HG03565 (cell line): Measurements from ENCODE around the gene LCP1.
A peak's percentile ranks its signal among the peaks of the same experiment; 100 is the strongest.
"Not testable (repeated sequence)": the region's sequence is repeated elsewhere in the genome, so short reads cannot be mapped to it uniquely, and the experiment has no call there.

Experiments
- ATAC-seq: cut with Tn5 transposase; IDR thresholded peaks from one replicate; pipeline ENCODE4 v1.9.1; 2021; ENCODE audit warnings: mild to moderate bottlenecking, moderate library complexity; ENCODE audit not compliant: unreplicated experiment

LCP1 gene

GRCh38 chr13:46181840-46182490 is at the start of gene LCP1:
Gene LCP1, minus strand, starts transcription at chr13:46182177. Its CDS starts 22,515 bp downstream, at chr13:46159662.
- peak; percentile 58 for ATAC-seq

- ATAC-seq = no peak
Observed at GRCh38 chr13:46229251-46229650, 47.3 kb upstream of the LCP1 start.

GRCh38 chr13:46220234-46220633 is 38.3 kb upstream of the LCP1 start:
- not testable (repeated sequence) for ATAC-seq

- ATAC-seq = not testable (repeated sequence)
Observed at GRCh38 chr13:46214741-46215140, 32.8 kb upstream of the LCP1 start.

GRCh38 chr13:46213242-46213641 is 31.3 kb upstream of the LCP1 start:
- ATAC-seq = no peak

- ATAC-seq = peak; percentile 92
Observed at GRCh38 chr13:46211483-46212351, 29.7 kb upstream of the LCP1 start, which contains the start of gene LRRC63. Gene LRRC63, plus strand, starts transcription at chr13:46211928. Its CDS starts 1,107 bp downstream, at chr13:46213035.

- ATAC-seq = no peak
Observed at GRCh38 chr13:46211116-46211482, 29.1 kb upstream of the LCP1 start.

GRCh38 chr13:46210362-46211083 is 28.5 kb upstream of the LCP1 start:
- ATAC-seq = no peak

GRCh38 chr13:46207828-46208227 is 25.9 kb upstream of the LCP1 start:
- no peak for ATAC-seq

- no peak for ATAC-seq
Observed at GRCh38 chr13:46206143-46206542, 24.2 kb upstream of the LCP1 start.

- ATAC-seq = no peak
Observed at GRCh38 chr13:46202966-46203365, 21.0 kb upstream of the LCP1 start.

GRCh38 chr13:46202188-46202795 is 20.3 kb upstream of the LCP1 start:
- no peak for ATAC-seq

- no peak for ATAC-seq
Observed at GRCh38 chr13:46198696-46199193, 16.8 kb upstream of the LCP1 start.

GRCh38 chr13:46197299-46198048 is 15.5 kb upstream of the LCP1 start:
- ATAC-seq = no peak

GRCh38 chr13:46195016-46195415 is 13.0 kb upstream of the LCP1 start:
- no peak for ATAC-seq

- no peak for ATAC-seq
Observed at GRCh38 chr13:46192412-46192811, 10.4 kb upstream of the LCP1 start.

- no peak for ATAC-seq
Observed at GRCh38 chr13:46185634-46186033, 3.7 kb upstream of the LCP1 start.

- peak; percentile 30 for ATAC-seq
Observed at GRCh38 chr13:46184277-46184699, 2.3 kb upstream of the LCP1 start.

GRCh38 chr13:46183018-46183946 is 1.3 kb upstream of the LCP1 start:
- ATAC-seq = no peak
